ENCODE data around the gene UBL7. TPM values are rescaled to one million over a fixed set of nuclear protein-coding genes. Genes with fewer than 3 reads are reported as not detected.
"Not testable (repeated sequence)": the region's sequence is repeated elsewhere in the genome, so short reads cannot be mapped to it uniquely, and the experiment has no call there.

Gene UBL7
- total RNA-seq, 2 experiments from 2014 or later, result 54.7 to 61.3 TPM

- not testable (repeated sequence) for H3K27ac Mint-ChIP-seq
- peaks cover 50% of the 10 kb centered on the region for H3K4me1 Mint-ChIP-seq
Measured at GRCh38 chr15:74459798-74460197, 1.2 kb downstream of the UBL7 start.

GRCh38 chr15:74458473-74458872 lies 2.5 kb downstream of the UBL7 start:
- peaks cover 41% of the 10 kb centered on the region for H3K36me3 Mint-ChIP-seq (ENCODE audit: low read depth)
- CTCF ChIA-PET, result interaction anchor here (1.1 kb wide), 1 partner anchor 76 kb away, joined by 4 read pairs; no protein-coding TSS in a partner anchor
- H3K27ac Mint-ChIP-seq, result no peak overlapping the region
- POLR2A ChIA-PET, result interaction anchor here (4.5 kb wide), 1 partner anchor 82 kb away, joined by 42 read pairs; the partner anchor contains the start of gene ARID3B
- H3K9me3 Mint-ChIP-seq, result peaks cover 2% of the 10 kb centered on the region
- H3K4me3 Mint-ChIP-seq, result no peak overlapping the region
- H3K27me3 Mint-ChIP-seq, result no peaks in the 10 kb centered on the region
- DNase-seq, result no peak
- peaks cover 52% of the 10 kb centered on the region for H3K4me1 Mint-ChIP-seq

More at GRCh38 chr15:74459798-74460197, 1.2 kb downstream of the UBL7 start:
- not testable (repeated sequence) for H3K9me3 Mint-ChIP-seq, DNase-seq, H3K27me3 Mint-ChIP-seq
- H3K36me3 Mint-ChIP-seq (ENCODE audit: low read depth), result peaks cover 42% of the 10 kb centered on the region
- H3K4me3 Mint-ChIP-seq, result peak overlapping the region; percentile 93
- ChIA-PET POLR2A (interaction anchor here (0.6 to 4.5 kb wide), 5 partner anchors 58 to 156 kb away, joined by 3 to 42 read pairs (median 15); partner anchors contain the start of genes ARID3B and CLK3), CTCF (interaction anchor here (1.5 kb wide), 1 partner anchor 81 kb away, joined by 4 read pairs; no protein-coding TSS in a partner anchor)

- H3K4me3 Mint-ChIP-seq, H3K9me3 Mint-ChIP-seq, DNase-seq, H3K27ac Mint-ChIP-seq, H3K27me3 Mint-ChIP-seq, POLR2A ChIA-PET: not testable (repeated sequence)
- H3K36me3 Mint-ChIP-seq (ENCODE audit: low read depth), result peaks cover 34% of the 10 kb centered on the region
- CTCF ChIA-PET, result interaction anchor here (0.9 to 4.2 kb wide), 2 partner anchors 10 to 75 kb away, joined by 3 to 19 read pairs; no protein-coding TSS in a partner anchor
- peaks cover 44% of the 10 kb centered on the region for H3K4me1 Mint-ChIP-seq
Measured at GRCh38 chr15:74457036-74457435, 3.9 kb downstream of the UBL7 start.

GRCh38 chr15:74454764-74455500 lies 6.0 kb downstream of the UBL7 start:
- Mint-ChIP-seq H3K36me3 (ENCODE audit: low read depth) (peaks cover 41% of the 10 kb centered on the region), H3K27me3 (no peaks in the 10 kb centered on the region), H3K9me3 (no peaks in the 10 kb centered on the region), H3K4me1 (peaks cover 34% of the 10 kb centered on the region), H3K4me3 (no peak overlapping the region), H3K27ac (peak overlapping the region; percentile 36)
- CTCF ChIA-PET, result interaction anchor here (0.8 to 4.2 kb wide), 3 partner anchors 16 to 79 kb away, joined by 3 to 19 read pairs (median 9); no protein-coding TSS in a partner anchor
- no peak for DNase-seq
- POLR2A ChIA-PET, result no interaction called here

- peaks cover 48% of the 10 kb centered on the region for H3K36me3 Mint-ChIP-seq (ENCODE audit: low read depth)
- no peak for DNase-seq
- POLR2A ChIA-PET, result interaction anchor here (0.6 to 1.1 kb wide), 2 partner anchors 8 to 124 kb away, joined by 3 read pairs; no protein-coding TSS in a partner anchor
- no peaks in the 10 kb centered on the region for H3K27me3 Mint-ChIP-seq
- H3K27ac Mint-ChIP-seq, result peak overlapping the region; percentile 36
- H3K9me3 Mint-ChIP-seq, result no peaks in the 10 kb centered on the region
- peaks cover 34% of the 10 kb centered on the region for H3K4me1 Mint-ChIP-seq
- no peak overlapping the region for H3K4me3 Mint-ChIP-seq
- CTCF ChIA-PET, result interaction anchor here (0.8 to 4.2 kb wide), 3 partner anchors 15 to 72 kb away, joined by 3 to 19 read pairs (median 9); no protein-coding TSS in a partner anchor
Measured at GRCh38 chr15:74453925-74454763, 6.8 kb downstream of the UBL7 start.

- ChIA-PET CTCF (interaction anchor here (0.7 to 2.0 kb wide), 2 partner anchors 10 to 70 kb away, joined by 3 to 5 read pairs; no protein-coding TSS in a partner anchor), POLR2A (interaction anchor here (0.7 to 1.2 kb wide), 3 partner anchors 9 to 76 kb away, joined by 3 read pairs; partner anchors contain the start of gene UBL7)
- no peak for DNase-seq
- H3K9me3 Mint-ChIP-seq, result no peaks in the 10 kb centered on the region
- H3K4me3 Mint-ChIP-seq, result no peak overlapping the region
- H3K36me3 Mint-ChIP-seq (ENCODE audit: low read depth), result peaks cover 52% of the 10 kb centered on the region
- no peaks in the 10 kb centered on the region for H3K27me3 Mint-ChIP-seq
- H3K27ac Mint-ChIP-seq, result no peak overlapping the region
- H3K4me1 Mint-ChIP-seq, result peaks cover 28% of the 10 kb centered on the region
Measured at GRCh38 chr15:74451861-74452835, 8.8 kb downstream of the UBL7 start.

- no peaks in the 10 kb centered on the region for H3K27me3 Mint-ChIP-seq
- H3K4me3 Mint-ChIP-seq, result no peak overlapping the region
- no peak for DNase-seq
- peaks cover 55% of the 10 kb centered on the region for H3K36me3 Mint-ChIP-seq (ENCODE audit: low read depth)
- H3K27ac Mint-ChIP-seq, result no peak overlapping the region
- ChIA-PET POLR2A (interaction anchor here (0.7 to 1.2 kb wide), 4 partner anchors 10 to 75 kb away, joined by 3 to 4 read pairs (median 3); partner anchors contain the start of gene UBL7), CTCF (interaction anchor here (0.7 to 2.0 kb wide), 3 partner anchors 9 to 69 kb away, joined by 3 to 5 read pairs (median 4); no protein-coding TSS in a partner anchor)
- H3K4me1 Mint-ChIP-seq, result peaks cover 26% of the 10 kb centered on the region
- H3K9me3 Mint-ChIP-seq, result no peaks in the 10 kb centered on the region
Measured at GRCh38 chr15:74451322-74451721, 9.6 kb downstream of the UBL7 start.

- Mint-ChIP-seq H3K4me1 (peaks cover 16% of the 10 kb centered on the region), H3K36me3 (ENCODE audit: low read depth) (peaks cover 44% of the 10 kb centered on the region), H3K9me3 (no peaks in the 10 kb centered on the region), H3K27ac (no peak overlapping the region), H3K4me3 (no peak overlapping the region), H3K27me3 (no peaks in the 10 kb centered on the region)
- POLR2A ChIA-PET, result interaction anchor here (1.9 kb wide), 1 partner anchor 11 kb away, joined by 5 read pairs; the partner anchor contains the start of gene UBL7
- DNase-seq, result no peak
- CTCF ChIA-PET, result interaction anchor here (1.1 to 1.6 kb wide), 3 partner anchors 15 to 319 kb away, joined by 4 read pairs; no protein-coding TSS in a partner anchor
Measured at GRCh38 chr15:74449643-74450205, 11.2 kb downstream of the UBL7 start.

- no peak overlapping the region for H3K27ac Mint-ChIP-seq
- POLR2A ChIA-PET, result interaction anchor here (1.9 kb wide), 1 partner anchor 12 kb away, joined by 5 read pairs; the partner anchor contains the start of gene UBL7
- H3K4me1 Mint-ChIP-seq, result peaks cover 10% of the 10 kb centered on the region
- no peaks in the 10 kb centered on the region for H3K27me3 Mint-ChIP-seq
- H3K36me3 Mint-ChIP-seq (ENCODE audit: low read depth), result peaks cover 40% of the 10 kb centered on the region
- DNase-seq, result no peak
- no peak overlapping the region for H3K4me3 Mint-ChIP-seq
- CTCF ChIA-PET, result interaction anchor here (1.1 to 1.4 kb wide), 4 partner anchors 14 to 320 kb away, joined by 3 to 4 read pairs (median 4); no protein-coding TSS in a partner anchor
- H3K9me3 Mint-ChIP-seq, result no peaks in the 10 kb centered on the region
Measured at GRCh38 chr15:74449095-74449494, 11.9 kb downstream of the UBL7 start.

GRCh38 chr15:74445816-74446763 lies 14.9 kb downstream of the UBL7 start:
- H3K27ac Mint-ChIP-seq, result no peak overlapping the region
- no peaks in the 10 kb centered on the region for H3K27me3 Mint-ChIP-seq
- no peaks in the 10 kb centered on the region for H3K4me1 Mint-ChIP-seq
- DNase-seq, result no peak
- peaks cover 34% of the 10 kb centered on the region for H3K36me3 Mint-ChIP-seq (ENCODE audit: low read depth)
- H3K4me3 Mint-ChIP-seq, result no peak overlapping the region
- ChIA-PET POLR2A (interaction anchor here (0.9 kb wide), 1 partner anchor 57 kb away, joined by 3 read pairs; no protein-coding TSS in a partner anchor), CTCF (interaction anchor here (15.2 kb wide), 1 partner anchor 64 kb away, joined by 248 read pairs; no protein-coding TSS in a partner anchor)
- no peaks in the 10 kb centered on the region for H3K9me3 Mint-ChIP-seq
